HepG2 (cell line): ENCODE measurements around the gene TMED6. TPM values are rescaled to one million over a fixed set of nuclear protein-coding genes. Genes with fewer than 3 reads are reported as not detected.

Experiments used
- ELF3 ChIP-seq: IDR thresholded peaks from 2 replicates; pipeline ENCODE4 v1.6.1; 2016; ENCODE audit warnings: missing genetic modification reagents, missing compliant biosample characterization
- HDAC1 ChIP-seq: sonication (generic); formaldehyde crosslinking; IDR thresholded peaks from 2 replicates; pipeline ENCODE4 v1.5.1; 2020; ENCODE audit warnings: mild to moderate bottlenecking, missing genetic modification reagents
- HIVEP1 ChIP-seq: sonication (generic); formaldehyde crosslinking; IDR thresholded peaks from 2 replicates; pipeline ENCODE4 v1.4.0; 2020; ENCODE audit warnings: mild to moderate bottlenecking, missing genetic modification reagents
- MATR3 ChIP-seq: sonication (generic); formaldehyde crosslinking; IDR thresholded peaks from 2 replicates; pipeline ENCODE4 v1.4.0; 2020; ENCODE audit warnings: missing genetic modification reagents
- MAX ChIP-seq: IDR thresholded peaks from 2 replicates; pipeline ENCODE4 v1.6.1; 2012; ENCODE audit warnings: inconsistent platforms
- MAZ ChIP-seq, 2 experiments: sonication (generic) in 1 of 2; formaldehyde crosslinking in 1 of 2; IDR thresholded peaks; 2 replicates each; pipeline versions ENCODE4 v1.5.0 to v1.6.1; 2012 to 2020; ENCODE audit warnings: low read depth in 2 of 2, mild to moderate bottlenecking in 2 of 2, borderline replicate concordance in 1 of 2, improper control_type of control experiment in 1 of 2, low read length in 1 of 2, missing genetic modification reagents in 1 of 2, moderate library complexity in 1 of 2
- PHF5A ChIP-seq: IDR thresholded peaks from one replicate; pipeline ENCODE4 v1.6.1; 2018; ENCODE audit warnings: low read depth, missing genetic modification reagents; ENCODE audit not compliant: unreplicated experiment
- REL ChIP-seq: sonication (generic); formaldehyde crosslinking; conservative IDR thresholded peaks from 2 replicates; pipeline ENCODE4 v1.8.0; 2022; ENCODE audit warnings: mild to moderate bottlenecking, missing genetic modification reagents, moderate library complexity
- RELA ChIP-seq: sonication (generic); formaldehyde crosslinking; IDR thresholded peaks from 2 replicates; pipeline ENCODE4 v1.4.0; 2020; ENCODE audit warnings: missing genetic modification reagents
- SCMH1 ChIP-seq: sonication (generic); formaldehyde crosslinking; IDR thresholded peaks from 2 replicates; pipeline ENCODE4 v1.9.0; 2021; ENCODE audit warnings: missing genetic modification reagents, mild to moderate bottlenecking, borderline replicate concordance
- SRSF4 ChIP-seq: fragments of 200-400 bp; formaldehyde crosslinking; IDR thresholded peaks from one replicate; pipeline ENCODE4 v1.6.1; 2018; ENCODE audit warnings: mild to moderate bottlenecking, low read depth, low read length, moderate library complexity; ENCODE audit not compliant: poor library complexity, severe bottlenecking
- SSRP1 ChIP-seq: IDR thresholded peaks from 2 replicates; pipeline ENCODE4 v1.6.1; 2016; ENCODE audit warnings: control low read depth
- TARDBP ChIP-seq: sonication (generic); formaldehyde crosslinking; IDR thresholded peaks from 2 replicates; pipeline ENCODE4 v1.8.0; 2022; ENCODE audit warnings: mild to moderate bottlenecking, missing genetic modification reagents
- TOPORS ChIP-seq: sonication (generic); formaldehyde crosslinking; IDR thresholded peaks from 2 replicates; pipeline ENCODE4 v1.8.0; 2023; ENCODE audit warnings: mild to moderate bottlenecking, missing genetic modification reagents
- TSC22D2 ChIP-seq: sonication (generic); formaldehyde crosslinking; IDR thresholded peaks from 2 replicates; pipeline ENCODE4 v1.5.1; 2020; ENCODE audit warnings: missing genetic modification reagents, mild to moderate bottlenecking, borderline replicate concordance
- U2AF2 ChIP-seq: fragments of 200-400 bp; formaldehyde crosslinking; IDR thresholded peaks from 2 replicates; pipeline ENCODE4 v1.6.1; 2017; ENCODE audit warnings: low read depth, mild to moderate bottlenecking, low read length
- ZBTB20 ChIP-seq: sonication (generic); formaldehyde crosslinking; IDR thresholded peaks from 2 replicates; pipeline ENCODE4 v1.8.1; 2023; ENCODE audit warnings: missing genetic modification reagents, low read depth, mild to moderate bottlenecking, borderline replicate concordance
- ZBTB21 ChIP-seq: sonication (generic); formaldehyde crosslinking; IDR thresholded peaks from 2 replicates; pipeline ENCODE4 v1.4.0; 2020; ENCODE audit warnings: missing genetic modification reagents
- ZKSCAN1 ChIP-seq: fragments of 150-350 bp; IDR thresholded peaks from 2 replicates; pipeline ENCODE4 v1.6.1; 2014; ENCODE audit warnings: low read length
- ZMAT3 ChIP-seq: sonication (generic); formaldehyde crosslinking; conservative IDR thresholded peaks from 2 replicates; pipeline ENCODE4 v1.7.0; 2021; ENCODE audit warnings: missing genetic modification reagents
- ZNF136 ChIP-seq: sonication (generic); formaldehyde crosslinking; IDR thresholded peaks from 2 replicates; pipeline ENCODE4 v1.8.1; 2022; ENCODE audit warnings: low read depth, mild to moderate bottlenecking, moderate library complexity, missing genetic modification reagents
- ZNF143 ChIP-seq: sonication (generic); formaldehyde crosslinking; IDR thresholded peaks from 2 replicates; pipeline ENCODE4 v1.4.0; 2020; ENCODE audit warnings: missing genetic modification reagents
- ZNF34 ChIP-seq: sonication (generic); formaldehyde crosslinking; IDR thresholded peaks from 2 replicates; pipeline ENCODE4 v1.4.0; 2020; ENCODE audit warnings: mild to moderate bottlenecking, missing genetic modification reagents, borderline replicate concordance
- ZNF367 ChIP-seq: sonication (generic); formaldehyde crosslinking; IDR thresholded peaks from 2 replicates; pipeline ENCODE4 v1.4.0; 2020; ENCODE audit warnings: missing genetic modification reagents, borderline replicate concordance
- ZNF431 ChIP-seq: sonication (generic); formaldehyde crosslinking; IDR thresholded peaks from 2 replicates; pipeline ENCODE4 v1.9.0; 2022; ENCODE audit warnings: missing genetic modification reagents, low read depth, mild to moderate bottlenecking, borderline replicate concordance
- ZNF607 ChIP-seq: sonication (generic); formaldehyde crosslinking; IDR thresholded peaks from 2 replicates; pipeline ENCODE4 v1.5.1; 2020; ENCODE audit warnings: missing genetic modification reagents, mild to moderate bottlenecking, borderline replicate concordance
- ZNF670 ChIP-seq: sonication (generic); formaldehyde crosslinking; IDR thresholded peaks from 2 replicates; pipeline ENCODE4 v1.8.0; 2022; ENCODE audit warnings: mild to moderate bottlenecking, missing genetic modification reagents, borderline replicate concordance
- ZNF773 ChIP-seq: sonication (generic); formaldehyde crosslinking; IDR thresholded peaks from 2 replicates; pipeline ENCODE4 v1.4.0; 2020; ENCODE audit warnings: missing genetic modification reagents, borderline replicate concordance
- ZNF816 ChIP-seq: sonication (generic); formaldehyde crosslinking; IDR thresholded peaks from 2 replicates; pipeline ENCODE4 v1.8.0; 2022; ENCODE audit warnings: missing genetic modification reagents, mild to moderate bottlenecking, borderline replicate concordance
- polyA plus RNA-seq, 8 experiments: library from polyadenylated mRNA; depleted of rRNA in 3 of 8; stranded (reverse) in 7 of 8; unstranded in 1 of 8; fragments of >200 nt; fragmentation: Illumina TruSeq in 4 of 8; extraction: Trizol in 4 of 8; gene quantifications; 2 replicates each; pipeline versions ENCODE4 v1.2.1 to v1.2.3, GENCODE V29; 2011 to 2016; ENCODE audit warnings: low read depth in 4 of 8, missing spikeins in 1 of 8, mixed read lengths in 1 of 8; ENCODE audit not compliant: insufficient read depth in 1 of 8
- total RNA-seq, 5 experiments: library from RNA; depleted of rRNA; stranded (reverse); fragments of >200 nt; fragmentation: Illumina TruSeq; extraction: Trizol; gene quantifications; 2 replicates each; pipeline ENCODE4 v1.2.3, GENCODE V29; 2016; ENCODE audit warnings: low read depth in 1 of 5
- TF ChIP-seq, protein P1 (sequence below): IDR thresholded peaks from 2 replicates; pipeline ENCODE4 v1.6.1; 2018; ENCODE audit warnings: missing genetic modification reagents, mild to moderate bottlenecking, missing compliant biosample characterization

Gene TMED6
- total and polyA plus RNA-seq, 2 of the 13 experiments (the other 11 are each of a cell fraction or from before 2014, with no cell fraction given), result 9.8 to 14.4 TPM

- TF ChIP-seq ZNF431 (no peak; the same call in 1 of the 2 replicates), ZNF136 (CRISPR knock-in tag) (peak; percentile 92), ZMAT3 (CRISPR knock-in tag) (peak; percentile 94; the same call in 1 of the 2 replicates), SCMH1 (CRISPR knock-in tag) (no peak), TARDBP (peak; percentile 42; the same call in 1 of the 2 replicates), ZNF773 (CRISPR knock-in tag) (peak; percentile 41; the same call in 1 of the 2 replicates), MAX (peak; percentile 90), SSRP1 (CRISPR knock-in tag) (no peak), ZNF816 (CRISPR knock-in tag) (peak; percentile 57; the same call in 1 of the 2 replicates), ZBTB20 (CRISPR knock-in tag) (peak; percentile 63; the same call in 1 of the 2 replicates), ZNF367 (CRISPR knock-in tag) (no peak), ZNF34 (CRISPR knock-in tag) (no peak), ZNF607 (CRISPR knock-in tag) (peak; percentile 60; the same call in 1 of the 2 replicates), ZBTB21 (CRISPR knock-in tag) (0 out of 2 replicates have a peak, but pooled peaks have one; percentile 27), ZNF143 (CRISPR knock-in tag) (peak; percentile 92), U2AF2 (0 out of 2 replicates have a peak, but pooled peaks have one; percentile 5), ZKSCAN1 (no peak), RELA (CRISPR knock-in tag) (peak; percentile 7; the same call in 1 of the 2 replicates), PHF5A (CRISPR knock-in tag) (peak; percentile 99), TSC22D2 (0 out of 2 replicates have a peak, but pooled peaks have one; percentile 89), SRSF4 (peak; percentile 21), MATR3 (CRISPR knock-in tag) (no peak), ZNF670 (CRISPR knock-in tag) (peak; percentile 75; the same call in 1 of the 2 replicates), HIVEP1 (CRISPR knock-in tag) (peak; percentile 82; the same call in 1 of the 2 replicates), REL (CRISPR knock-in tag) (peak; percentile 89; the same call in 1 of the 2 replicates), MAZ (IDR thresholded peaks at IDR 0.05; ENCODE audit: borderline replicate concordance, low read depth, low read length) (peak; percentile 70), MAZ (CRISPR knock-in tag; IDR thresholded peaks at IDR 0.05; ENCODE audit: low read depth) (peak; percentile 92), ELF3 (CRISPR knock-in tag) (peak; percentile 95), TOPORS (CRISPR knock-in tag) (peak; percentile 90; the same call in 1 of the 2 replicates), HDAC1 (CRISPR knock-in tag) (peak; percentile 72; the same call in 1 of the 2 replicates)
- TF ChIP-seq, protein P1, sequence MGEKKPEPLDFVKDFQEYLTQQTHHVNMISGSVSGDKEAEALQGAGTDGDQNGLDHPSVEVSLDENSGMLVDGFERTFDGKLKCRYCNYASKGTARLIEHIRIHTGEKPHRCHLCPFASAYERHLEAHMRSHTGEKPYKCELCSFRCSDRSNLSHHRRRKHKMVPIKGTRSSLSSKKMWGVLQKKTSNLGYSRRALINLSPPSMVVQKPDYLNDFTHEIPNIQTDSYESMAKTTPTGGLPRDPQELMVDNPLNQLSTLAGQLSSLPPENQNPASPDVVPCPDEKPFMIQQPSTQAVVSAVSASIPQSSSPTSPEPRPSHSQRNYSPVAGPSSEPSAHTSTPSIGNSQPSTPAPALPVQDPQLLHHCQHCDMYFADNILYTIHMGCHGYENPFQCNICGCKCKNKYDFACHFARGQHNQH (CRISPR knock-in tag), result peak; percentile 95
These were observed 21.1 kb downstream of the TMED6 start, which contains the start of gene PDF (continued) for GRCh38 chr16:69330286-69331109.
